DOHH2 (cell line): ENCODE measurements around the gene HTRA3.

Experiments
- H3F3A ChIP-seq: fragments of 200-600 bp; sonication (generic), shearing (Covaris generic); 2 replicates; pipeline ENCODE4 v1.6.0; 2016; ENCODE audit warnings: antibody characterized with exemption, mild to moderate bottlenecking; ENCODE audit not compliant: control insufficient read depth, insufficient read depth
- H3K27ac ChIP-seq: fragments of 200-600 bp; sonication (generic); 2 replicates; pipeline ENCODE4 v1.5.1; 2014; ENCODE audit warnings: low read depth, mild to moderate bottlenecking, low read length, moderate library complexity
- H3K27me3 ChIP-seq: fragments of 200-600 bp; sonication (generic); 2 replicates; pipeline ENCODE4 v1.6.1; 2014; ENCODE audit warnings: mild to moderate bottlenecking, low read length, mixed read lengths; ENCODE audit not compliant: control insufficient read depth
- H3K36me3 ChIP-seq: fragments of 200-600 bp; sonication (generic); 2 replicates; pipeline ENCODE4 v1.6.1; 2014; ENCODE audit warnings: mild to moderate bottlenecking, low read length, moderate library complexity, mixed read lengths; ENCODE audit not compliant: control insufficient read depth
- H3K4me1 ChIP-seq: fragments of 200-600 bp; sonication (generic); 2 replicates; pipeline ENCODE4 v1.6.1; 2014; ENCODE audit warnings: mild to moderate bottlenecking, low read length, mixed read lengths; ENCODE audit not compliant: control insufficient read depth
- H3K4me2 ChIP-seq: fragments of 200-600 bp; sonication (generic); 2 replicates; pipeline ENCODE4 v1.6.0; 2014; ENCODE audit warnings: mild to moderate bottlenecking, low read length, moderate library complexity
- H3K4me3 ChIP-seq: fragments of 200-600 bp; sonication (generic); 2 replicates; pipeline ENCODE4 v1.5.1; 2014; ENCODE audit warnings: mild to moderate bottlenecking, low read length, mixed read lengths
- H3K79me2 ChIP-seq: fragments of 200-600 bp; sonication (generic); 2 replicates; pipeline ENCODE4 v1.6.1; 2014; ENCODE audit warnings: mild to moderate bottlenecking, low read length, mixed read lengths; ENCODE audit not compliant: control insufficient read depth
- H3K9me2 ChIP-seq: fragments of 200-600 bp; sonication (generic); replicated peaks from 2 replicates; pipeline ENCODE4 v1.6.1; 2014; ENCODE audit warnings: mild to moderate bottlenecking, low read length, mixed read lengths; ENCODE audit not compliant: control insufficient read depth
- H3K9me3 ChIP-seq: fragments of 200-600 bp; sonication (generic); 2 replicates; pipeline ENCODE4 v1.6.1; 2014; ENCODE audit warnings: antibody characterized with exemption, low read length, mixed read lengths; ENCODE audit not compliant: control insufficient read depth, insufficient read depth
- H4K20me1 ChIP-seq: fragments of 200-600 bp; sonication (generic); 2 replicates; pipeline ENCODE4 v1.6.0; 2014; ENCODE audit warnings: low read depth, mild to moderate bottlenecking, antibody characterized with exemption, low read length, moderate library complexity; ENCODE audit not compliant: control insufficient read depth, insufficient read depth
- CTCF ChIP-seq: fragments of 200-600 bp; sonication (generic); IDR thresholded peaks from one replicate; pipeline ENCODE4 v1.5.1; 2014; ENCODE audit warnings: antibody characterized with exemption, mild to moderate bottlenecking, low read depth, low read length; ENCODE audit not compliant: poor library complexity, severe bottlenecking
- EZH2phosphoT487 ChIP-seq: fragments of 200-600 bp; sonication (generic); IDR thresholded peaks from 2 replicates; pipeline ENCODE4 v1.6.1; 2017; ENCODE audit warnings: borderline replicate concordance, mild to moderate bottlenecking, antibody characterized with exemption, low read length, moderate library complexity, mixed read lengths

The HTRA3 gene

GRCh38 chr4:8271821-8272220 is 2.3 kb downstream of the HTRA3 start:
- H3K9me3 ChIP-seq, result no peaks in the 10 kb centered on the region
- H4K20me1 ChIP-seq, result no peaks in the 10 kb centered on the region
- no peaks in the 10 kb centered on the region for H3F3A ChIP-seq
- no peak overlapping the region for H3K4me2 ChIP-seq
- H3K4me3 ChIP-seq, result no peak overlapping the region
- no peaks in the 10 kb centered on the region for H3K9me2 ChIP-seq
- no peak overlapping the region for H3K27ac ChIP-seq
- H3K4me1 ChIP-seq, result no peaks in the 10 kb centered on the region
- no peaks in the 10 kb centered on the region for H3K36me3 ChIP-seq
- TF ChIP-seq CTCF (no peak), EZH2phosphoT487 (no peak)
- no peaks in the 10 kb centered on the region for H3K27me3 ChIP-seq
- no peaks in the 10 kb centered on the region for H3K79me2 ChIP-seq

- Histone ChIP-seq H3F3A (no peaks in the 10 kb centered on the region), H4K20me1 (no peaks in the 10 kb centered on the region), H3K9me3 (no peaks in the 10 kb centered on the region), H3K9me2 (no peaks in the 10 kb centered on the region), H3K27ac (no peak overlapping the region), H3K4me2 (no peak overlapping the region), H3K4me1 (no peaks in the 10 kb centered on the region), H3K79me2 (no peaks in the 10 kb centered on the region), H3K4me3 (no peak overlapping the region), H3K36me3 (no peaks in the 10 kb centered on the region), H3K27me3 (no peaks in the 10 kb centered on the region)
- TF ChIP-seq EZH2phosphoT487 (no peak), CTCF (no peak)
Measured at GRCh38 chr4:8272472-8273428, 3.2 kb downstream of the HTRA3 start.

- no peak overlapping the region for H3K4me2 ChIP-seq
- H3F3A ChIP-seq, result no peaks in the 10 kb centered on the region
- no peaks in the 10 kb centered on the region for H3K27me3 ChIP-seq
- no peaks in the 10 kb centered on the region for H3K9me3 ChIP-seq
- H3K9me2 ChIP-seq, result no peaks in the 10 kb centered on the region
- no peak overlapping the region for H3K27ac ChIP-seq
- TF ChIP-seq CTCF (no peak), EZH2phosphoT487 (no peak)
- no peak overlapping the region for H3K4me3 ChIP-seq
- no peaks in the 10 kb centered on the region for H4K20me1 ChIP-seq
- H3K36me3 ChIP-seq, result no peaks in the 10 kb centered on the region
- H3K79me2 ChIP-seq, result no peaks in the 10 kb centered on the region
- H3K4me1 ChIP-seq, result no peaks in the 10 kb centered on the region
Measured at GRCh38 chr4:8273450-8273849, 3.9 kb downstream of the HTRA3 start.
